ENCODE results near the gene DTNB.

GRCh38 chr2:25409044-25409443 is 264.3 kb downstream of the DTNB start:
- TF ChIP-seq, protein P1, sequence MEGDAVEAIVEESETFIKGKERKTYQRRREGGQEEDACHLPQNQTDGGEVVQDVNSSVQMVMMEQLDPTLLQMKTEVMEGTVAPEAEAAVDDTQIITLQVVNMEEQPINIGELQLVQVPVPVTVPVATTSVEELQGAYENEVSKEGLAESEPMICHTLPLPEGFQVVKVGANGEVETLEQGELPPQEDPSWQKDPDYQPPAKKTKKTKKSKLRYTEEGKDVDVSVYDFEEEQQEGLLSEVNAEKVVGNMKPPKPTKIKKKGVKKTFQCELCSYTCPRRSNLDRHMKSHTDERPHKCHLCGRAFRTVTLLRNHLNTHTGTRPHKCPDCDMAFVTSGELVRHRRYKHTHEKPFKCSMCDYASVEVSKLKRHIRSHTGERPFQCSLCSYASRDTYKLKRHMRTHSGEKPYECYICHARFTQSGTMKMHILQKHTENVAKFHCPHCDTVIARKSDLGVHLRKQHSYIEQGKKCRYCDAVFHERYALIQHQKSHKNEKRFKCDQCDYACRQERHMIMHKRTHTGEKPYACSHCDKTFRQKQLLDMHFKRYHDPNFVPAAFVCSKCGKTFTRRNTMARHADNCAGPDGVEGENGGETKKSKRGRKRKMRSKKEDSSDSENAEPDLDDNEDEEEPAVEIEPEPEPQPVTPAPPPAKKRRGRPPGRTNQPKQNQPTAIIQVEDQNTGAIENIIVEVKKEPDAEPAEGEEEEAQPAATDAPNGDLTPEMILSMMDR (conservative IDR thresholded peaks at IDR 0.05; ENCODE audit: low read depth, low read length) = no peak
- TF ChIP-seq EZH2 (IDR thresholded peaks at IDR 0.05; ENCODE audit: borderline replicate concordance, low read depth, low read length, poor library complexity, severe bottlenecking) = no peak

Data from A673 (cell line).